ENCODE results near the gene UBE3B.

DNA sequence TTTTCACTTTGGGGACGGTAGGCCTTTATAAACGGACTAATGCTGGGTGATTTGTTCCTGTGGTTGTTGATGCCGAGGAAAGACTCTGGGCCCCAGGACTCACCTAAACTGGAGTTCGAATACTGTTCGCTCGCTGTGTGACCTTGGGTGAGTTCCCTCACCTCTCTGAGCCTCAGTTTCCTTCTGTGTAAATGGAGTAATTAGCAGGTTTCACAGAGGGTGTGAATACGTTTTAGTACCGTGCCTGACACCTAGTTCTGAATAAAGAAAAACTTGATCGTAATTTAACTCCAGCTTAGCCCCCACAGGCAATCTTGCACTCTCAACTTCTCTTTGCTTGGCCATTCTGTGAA lies 505 bp downstream of the UBE3B start:
- TF ChIP-seq, protein P1, sequence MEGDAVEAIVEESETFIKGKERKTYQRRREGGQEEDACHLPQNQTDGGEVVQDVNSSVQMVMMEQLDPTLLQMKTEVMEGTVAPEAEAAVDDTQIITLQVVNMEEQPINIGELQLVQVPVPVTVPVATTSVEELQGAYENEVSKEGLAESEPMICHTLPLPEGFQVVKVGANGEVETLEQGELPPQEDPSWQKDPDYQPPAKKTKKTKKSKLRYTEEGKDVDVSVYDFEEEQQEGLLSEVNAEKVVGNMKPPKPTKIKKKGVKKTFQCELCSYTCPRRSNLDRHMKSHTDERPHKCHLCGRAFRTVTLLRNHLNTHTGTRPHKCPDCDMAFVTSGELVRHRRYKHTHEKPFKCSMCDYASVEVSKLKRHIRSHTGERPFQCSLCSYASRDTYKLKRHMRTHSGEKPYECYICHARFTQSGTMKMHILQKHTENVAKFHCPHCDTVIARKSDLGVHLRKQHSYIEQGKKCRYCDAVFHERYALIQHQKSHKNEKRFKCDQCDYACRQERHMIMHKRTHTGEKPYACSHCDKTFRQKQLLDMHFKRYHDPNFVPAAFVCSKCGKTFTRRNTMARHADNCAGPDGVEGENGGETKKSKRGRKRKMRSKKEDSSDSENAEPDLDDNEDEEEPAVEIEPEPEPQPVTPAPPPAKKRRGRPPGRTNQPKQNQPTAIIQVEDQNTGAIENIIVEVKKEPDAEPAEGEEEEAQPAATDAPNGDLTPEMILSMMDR (conservative IDR thresholded peaks at IDR 0.05 in 1 of 2, IDR thresholded peaks at IDR 0.05 in 1 of 2; ENCODE audit: low read depth in 1 of 2, low read length in 2 of 2), result no peak
- TF ChIP-seq EZH2 (IDR thresholded peaks at IDR 0.05; ENCODE audit: low read length, missing control alignments), result no peak

Measured in fibroblast of lung (primary cell).